Subcutaneous adipose tissue (tissue), 4 donors: Measurements from ENCODE around the gene FOXRED1. TPM values are rescaled to one million over a fixed set of nuclear protein-coding genes. Genes with fewer than 3 reads are reported as not detected.

Experiments
- CTCF ChIP-seq: fragments of 450-650 bp; IDR thresholded peaks from one replicate; pipeline ENCODE4 v1.5.1; 2016; ENCODE audit warnings: low read depth, mild to moderate bottlenecking, control low read depth, antibody characterized with exemption, moderate library complexity
- total RNA-seq, 4 donors: library from RNA; depleted of rRNA; stranded (reverse); fragments of >200 nt; gene quantifications; one replicate each; pipeline ENCODE4 v1.1.0, GENCODE V29; 2016

FOXRED1 gene
- total RNA-seq: 10 to 100 TPM; 11.0 to 38.6 (median 15.7) TPM

DNA sequence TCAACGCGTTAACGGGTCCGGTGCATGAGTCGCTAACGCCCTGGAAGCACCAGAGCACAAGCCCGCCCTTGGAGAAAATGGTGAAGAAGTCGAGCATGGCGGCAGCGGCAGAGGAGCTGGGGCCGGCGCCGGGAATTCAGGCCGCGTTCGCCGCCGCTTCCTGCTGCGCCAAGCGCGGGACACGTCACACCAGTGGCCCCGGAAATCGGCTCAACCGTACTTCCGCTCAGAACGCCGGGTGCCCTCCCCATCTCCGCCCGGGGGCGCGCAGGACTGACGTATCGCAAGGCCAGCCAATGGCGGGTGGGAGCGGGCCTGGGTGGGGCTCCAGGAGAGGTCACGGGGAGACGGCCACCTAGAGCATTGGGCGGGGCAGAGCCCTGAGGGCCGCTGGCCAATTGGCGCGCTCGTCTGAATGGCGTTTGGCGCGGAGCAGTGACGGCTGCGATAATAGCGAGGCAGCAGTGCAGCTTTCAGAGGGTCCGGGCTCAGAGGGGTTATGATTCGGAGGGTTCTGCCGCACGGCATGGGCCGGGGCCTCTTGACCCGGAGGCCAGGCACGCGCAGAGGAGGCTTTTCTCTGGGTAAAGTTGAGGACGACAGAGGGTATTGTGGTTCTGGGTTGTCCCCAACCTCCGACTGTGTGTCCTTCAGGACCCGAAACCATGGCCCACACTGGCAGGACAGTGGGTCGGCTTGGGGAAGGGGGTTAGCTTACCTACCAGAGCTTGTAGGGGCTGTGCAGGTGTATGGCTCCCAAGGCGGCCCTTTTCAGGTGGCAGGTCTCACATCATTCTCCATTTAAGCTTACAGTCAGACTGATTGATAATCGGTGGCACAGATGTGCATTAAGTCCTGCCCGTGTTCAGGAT, at the start of gene FOXRED1, which contains the start of gene SRPRA:
Gene FOXRED1 (plus strand): TSS at position 447 of the 872 bp plus-strand sequence. CDS start 53 bp downstream, at position 500.
Gene SRPRA (minus strand): TSS at position 188 of the 872 bp plus-strand sequence. CDS start 91 bp downstream, at position 97.
- no peak for TF ChIP-seq CTCF

- TF ChIP-seq CTCF: no peak
These were observed 49.4 kb upstream of the FOXRED1 start for GRCh38 chr11:126219547-126219946.

DNA sequence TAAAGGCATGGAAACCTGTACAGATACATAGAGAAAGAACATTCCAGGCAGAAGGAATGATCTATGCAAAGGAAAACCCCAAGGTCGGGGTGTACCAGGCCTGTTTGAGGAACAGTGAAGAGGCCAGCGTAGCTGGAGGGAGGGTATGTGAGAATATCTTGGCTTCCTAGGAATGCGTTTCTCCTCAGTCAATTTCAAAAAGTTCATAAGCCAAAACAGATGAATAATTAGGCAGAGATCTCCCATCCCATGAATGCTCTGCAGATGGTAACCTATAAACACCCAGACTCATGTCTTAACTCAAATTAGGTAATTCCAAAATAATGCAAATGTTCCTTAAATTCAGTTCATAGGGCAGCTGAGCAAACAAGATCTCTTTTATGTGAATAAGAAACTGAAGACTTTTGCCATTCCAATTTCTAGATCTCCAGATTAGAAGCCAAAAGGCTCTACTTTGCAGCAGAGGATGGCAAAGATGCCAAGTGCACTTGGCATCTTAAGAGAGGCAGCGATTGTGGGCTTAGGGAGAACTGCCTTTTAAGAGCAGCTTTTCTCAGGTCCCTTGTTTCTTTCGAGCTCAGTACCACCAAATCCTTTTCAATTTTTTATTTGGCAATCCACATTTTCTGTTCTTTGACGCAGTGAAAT, 44.2 kb upstream of the FOXRED1 start:
- no peak for TF ChIP-seq CTCF

DNA sequence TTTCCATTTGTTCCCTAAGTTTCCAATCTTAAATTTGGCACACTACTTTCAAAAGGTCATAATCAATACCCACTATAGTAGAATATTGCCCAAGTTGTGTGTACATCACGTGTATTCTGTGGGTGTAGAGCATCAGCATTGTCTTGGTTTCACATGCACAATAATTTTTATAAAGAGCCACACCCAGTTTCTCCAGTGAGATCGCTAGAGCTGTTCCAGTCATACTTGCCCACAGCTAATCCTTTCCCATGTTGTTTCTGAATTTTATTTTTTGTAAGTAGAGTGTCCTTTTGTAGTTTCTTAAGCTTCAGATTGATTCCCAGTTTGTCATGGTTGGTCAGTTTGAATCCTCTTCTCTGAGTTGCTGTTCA, 43.7 kb upstream of the FOXRED1 start:
- no peak for TF ChIP-seq CTCF

DNA sequence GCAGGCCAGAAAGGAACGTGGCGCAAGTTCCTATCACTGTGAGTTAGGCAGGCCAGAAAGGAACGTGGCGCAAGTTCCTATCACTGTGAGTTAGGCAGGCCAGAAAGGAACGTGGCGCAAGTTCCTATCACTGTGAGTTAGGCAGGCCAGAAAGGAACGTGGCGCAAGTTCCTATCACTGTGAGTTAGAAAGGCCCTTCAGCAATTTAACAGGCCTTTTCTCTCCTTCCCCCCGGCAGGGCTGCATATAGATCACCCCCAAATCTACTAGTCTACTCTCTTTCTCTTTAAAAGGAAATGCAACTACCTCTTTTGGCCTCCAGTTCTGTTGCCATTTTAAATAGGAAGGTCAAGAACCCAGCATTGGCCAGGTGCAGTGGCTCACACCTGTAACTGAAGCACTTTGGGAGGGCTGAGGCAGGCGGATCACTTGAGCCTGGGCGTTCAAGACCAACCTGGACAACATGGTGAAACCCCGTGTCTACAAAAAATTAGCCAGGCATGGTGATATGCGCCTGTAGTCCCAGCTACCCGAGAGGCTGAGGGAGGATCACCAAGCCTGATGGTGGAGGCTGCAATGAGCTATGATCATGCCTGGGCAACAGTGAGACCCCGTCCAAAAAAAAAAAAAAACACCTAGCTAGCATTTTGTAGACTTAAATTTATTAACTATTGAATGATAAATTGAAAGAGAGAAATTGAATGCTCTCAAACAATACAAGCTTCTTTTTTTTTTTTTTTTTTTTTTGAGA, 42.4 kb upstream of the FOXRED1 start:
- no peak for TF ChIP-seq CTCF

DNA sequence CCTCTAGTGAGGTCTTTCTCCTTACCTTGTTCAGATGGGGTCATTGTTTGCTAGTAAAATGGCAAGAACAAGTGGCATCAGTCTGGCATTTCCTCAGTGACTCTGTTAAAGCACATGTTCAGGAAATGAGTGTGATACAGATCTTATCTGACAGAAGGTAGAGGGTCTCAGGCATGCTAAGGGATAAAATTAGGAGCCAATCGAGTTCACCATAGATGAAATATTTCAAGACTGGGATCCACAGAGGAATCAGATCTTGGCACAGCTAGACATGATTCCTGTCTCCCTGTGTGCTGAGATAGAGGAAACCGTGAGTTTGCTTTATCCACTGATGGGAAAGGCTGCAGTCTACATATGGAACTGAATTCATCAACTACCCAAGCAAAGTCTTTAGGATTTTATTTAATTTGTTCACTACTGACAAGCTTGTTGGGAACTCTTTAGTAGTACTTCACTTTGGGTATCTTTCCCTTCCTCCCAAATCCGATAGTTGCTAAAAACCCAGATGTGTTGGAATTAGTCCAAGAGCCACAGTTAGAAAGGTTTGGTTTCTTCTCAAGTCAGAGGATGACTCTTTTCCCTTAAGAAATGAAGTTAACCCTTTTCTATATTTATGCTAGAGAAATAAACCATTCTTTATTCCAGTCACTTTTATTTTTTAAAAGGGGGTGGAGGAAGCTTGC, 39.0 kb upstream of the FOXRED1 start:
- TF ChIP-seq CTCF: no peak
